ENCODE data around the gene CAB39L.
"Not testable (repeated sequence)": the region's sequence is repeated elsewhere in the genome, so short reads cannot be mapped to it uniquely, and the experiment has no call there.

Gene CAB39L

GRCh38 chr13:49305792-49306425, 138.0 kb downstream of the CAB39L start:
- no peak for DNase-seq

- DNase-seq, result no peak
Measured at GRCh38 chr13:49304763-49305700, 138.8 kb downstream of the CAB39L start.

GRCh38 chr13:49304356-49304755, 139.5 kb downstream of the CAB39L start:
- no peak for DNase-seq

- DNase-seq, result no peak
Measured at GRCh38 chr13:49303533-49304252, 140.2 kb downstream of the CAB39L start.

- DNase-seq, result no peak
Measured at GRCh38 chr13:49302817-49303216, 141.0 kb downstream of the CAB39L start.

GRCh38 chr13:49302222-49302621, 141.6 kb downstream of the CAB39L start:
- DNase-seq, result no peak

GRCh38 chr13:49300739-49301589, 142.9 kb downstream of the CAB39L start:
- peak; percentile 86 for DNase-seq

GRCh38 chr13:49300276-49300675, 143.6 kb downstream of the CAB39L start:
- DNase-seq, result no peak

GRCh38 chr13:49298903-49299605, 144.8 kb downstream of the CAB39L start:
- no peak for DNase-seq

GRCh38 chr13:49298416-49298815, 145.4 kb downstream of the CAB39L start:
- no peak for DNase-seq

GRCh38 chr13:49297338-49297737, 146.5 kb downstream of the CAB39L start:
- DNase-seq, result no peak

GRCh38 chr13:49296659-49297058, 147.2 kb downstream of the CAB39L start:
- DNase-seq, result no peak

GRCh38 chr13:49295244-49295643, 148.6 kb downstream of the CAB39L start:
- no peak for DNase-seq

- not testable (repeated sequence) for DNase-seq
Measured at GRCh38 chr13:49294723-49295122, 149.1 kb downstream of the CAB39L start.

GRCh38 chr13:49292742-49293486, 150.9 kb downstream of the CAB39L start:
- peak; percentile 90 for DNase-seq

- DNase-seq, result no peak
Measured at GRCh38 chr13:49288458-49288857, 155.4 kb downstream of the CAB39L start.

GRCh38 chr13:49287995-49288394, 155.9 kb downstream of the CAB39L start:
- DNase-seq, result no peak

- DNase-seq, result no peak
Measured at GRCh38 chr13:49279885-49280284, 164.0 kb downstream of the CAB39L start.

- DNase-seq, result no peak
Measured at GRCh38 chr13:49279112-49279511, 164.8 kb downstream of the CAB39L start.

GRCh38 chr13:49278211-49278610, 165.7 kb downstream of the CAB39L start:
- no peak for DNase-seq

GRCh38 chr13:49272296-49272695, 171.6 kb downstream of the CAB39L start:
- DNase-seq, result no peak
